Gastroesophageal sphincter (tissue), 4 donors: ENCODE data around the gene EIPR1. TPM values are rescaled to one million over a fixed set of nuclear protein-coding genes. Genes with fewer than 3 reads are reported as not detected.

Experiments used
- ATAC-seq: fragments of 150-250 bp; one replicate; pipeline ENCODE4 v1.9.1; 2016; ENCODE audit warnings: mild to moderate bottlenecking, moderate library complexity
- H3K27ac ChIP-seq, 4 donors: fragments of 200-600 bp; sonication (generic) in 3 of 4; 1 replicate in 3 of 4; 2 replicates in 1 of 4; pipeline ENCODE4 v1.5.1; 2016 to 2019
- H3K27me3 ChIP-seq: fragments of 200-600 bp; sonication (generic); one replicate; pipeline ENCODE4 v1.5.1; 2019
- H3K36me3 ChIP-seq, 2 donors: fragments of 200-600 bp; sonication (generic); one replicate each; pipeline ENCODE4 v1.5.1; 2019; ENCODE audit warnings: control low read depth in 1 of 2
- H3K4me1 ChIP-seq, 3 donors: fragments of 200-600 bp; sonication (generic); 1 replicate in 2 of 3; 2 replicates in 1 of 3; pipeline ENCODE4 v1.5.1; 2016 to 2019; ENCODE audit warnings: control low read depth in 2 of 3
- H3K4me3 ChIP-seq, 2 donors: fragments of 200-600 bp; sonication (generic); one replicate each; pipeline ENCODE4 v1.5.1; 2019; ENCODE audit warnings: mild to moderate bottlenecking in 1 of 2, moderate library complexity in 1 of 2
- H3K9me3 ChIP-seq, 3 donors: fragments of 200-600 bp; sonication (generic); one replicate each; pipeline ENCODE4 v1.5.1; 2017 to 2019; ENCODE audit warnings: control low read depth in 2 of 3
- EP300 ChIP-seq: sonication (generic); formaldehyde crosslinking; IDR thresholded peaks from one replicate; pipeline ENCODE4 v1.6.1; 2017; ENCODE audit warnings: antibody characterized with exemption, mild to moderate bottlenecking
- POLR2A ChIP-seq, 2 donors: fragments of 450-650 bp; IDR thresholded peaks; one replicate each; pipeline ENCODE4 v1.6.1; 2017; ENCODE audit warnings: antibody characterized with exemption in 2 of 2, mild to moderate bottlenecking in 2 of 2, moderate library complexity in 1 of 2
- POLR2AphosphoS5 ChIP-seq: sonication (generic); formaldehyde crosslinking; IDR thresholded peaks from one replicate; pipeline ENCODE4 v1.6.1; 2017; ENCODE audit warnings: antibody characterized with exemption
- WGBS, 2 donors: methylation state at CpG; one replicate each; pipeline ENCODE4 v1.1.5; 2018; ENCODE audit warnings: low coverage in 1 of 2; 5-methylcytosine and 5-hydroxymethylcytosine counted together
- total RNA-seq, 4 donors: library from RNA; depleted of rRNA; stranded (reverse); fragments of >200 nt; gene quantifications; one replicate each; pipeline ENCODE4 v1.1.0, GENCODE V29; 2016
- TF ChIP-seq, protein P1 (sequence below), 4 experiments: fragments of 200-600 bp in 2 of 4; fragments of 450-650 bp in 2 of 4; sonication (generic) in 1 of 4; IDR thresholded peaks; one replicate each; pipeline ENCODE4 v1.5.1; 2017 to 2019; ENCODE audit warnings: antibody characterized with exemption in 4 of 4, mild to moderate bottlenecking in 2 of 4, moderate library complexity in 2 of 4

Gene EIPR1
- total RNA-seq, 4 donors from 2014 or later, result 11.3 to 26.8 (median 22.2) TPM

DNA sequence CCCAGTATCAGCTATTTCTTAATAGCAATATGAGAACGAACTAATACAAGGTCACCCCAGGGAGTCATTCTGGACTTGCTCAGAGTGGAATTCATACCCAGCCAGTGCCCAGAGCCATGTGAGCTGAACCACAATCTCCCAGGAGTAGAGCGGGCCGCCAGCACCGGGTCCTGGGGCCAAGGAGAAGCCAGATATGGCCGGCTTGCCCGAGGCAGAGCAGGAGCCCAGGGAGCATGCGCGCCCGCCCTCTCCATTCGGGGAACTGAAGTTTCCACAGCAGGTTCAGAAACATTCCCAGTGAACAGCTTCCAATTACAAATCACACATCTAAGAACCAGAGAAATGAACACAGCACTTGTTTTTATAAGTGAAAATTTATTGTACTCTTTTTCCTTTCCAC, 37.5 kb downstream of the EIPR1 start:
- 100% methylated on average over 6 of the region's 10 CpGs; no CpG with 5 or more reads in 1 of the 2 donors for WGBS, 2 donors
- Histone ChIP-seq H3K27me3 (no peaks in the 10 kb centered on the region), H3K9me3 (no peaks in the 10 kb centered on the region), H3K27ac (no peak overlapping the region), H3K36me3 (peaks cover 0 to 27% of the 10 kb centered on the region in 2 donors), H3K4me3 (no peak overlapping the region), H3K4me1 (peaks cover 0 to 2% (median 0%) of the 10 kb centered on the region in 3 donors)
- TF ChIP-seq POLR2AphosphoS5, result no peak
- TF ChIP-seq EP300, result no peak
- TF ChIP-seq POLR2A (IDR thresholded peaks at IDR 0.05), result no peak
- TF ChIP-seq, protein P1, sequence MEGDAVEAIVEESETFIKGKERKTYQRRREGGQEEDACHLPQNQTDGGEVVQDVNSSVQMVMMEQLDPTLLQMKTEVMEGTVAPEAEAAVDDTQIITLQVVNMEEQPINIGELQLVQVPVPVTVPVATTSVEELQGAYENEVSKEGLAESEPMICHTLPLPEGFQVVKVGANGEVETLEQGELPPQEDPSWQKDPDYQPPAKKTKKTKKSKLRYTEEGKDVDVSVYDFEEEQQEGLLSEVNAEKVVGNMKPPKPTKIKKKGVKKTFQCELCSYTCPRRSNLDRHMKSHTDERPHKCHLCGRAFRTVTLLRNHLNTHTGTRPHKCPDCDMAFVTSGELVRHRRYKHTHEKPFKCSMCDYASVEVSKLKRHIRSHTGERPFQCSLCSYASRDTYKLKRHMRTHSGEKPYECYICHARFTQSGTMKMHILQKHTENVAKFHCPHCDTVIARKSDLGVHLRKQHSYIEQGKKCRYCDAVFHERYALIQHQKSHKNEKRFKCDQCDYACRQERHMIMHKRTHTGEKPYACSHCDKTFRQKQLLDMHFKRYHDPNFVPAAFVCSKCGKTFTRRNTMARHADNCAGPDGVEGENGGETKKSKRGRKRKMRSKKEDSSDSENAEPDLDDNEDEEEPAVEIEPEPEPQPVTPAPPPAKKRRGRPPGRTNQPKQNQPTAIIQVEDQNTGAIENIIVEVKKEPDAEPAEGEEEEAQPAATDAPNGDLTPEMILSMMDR (IDR thresholded peaks at IDR 0.05), result no peak
- ATAC-seq, result no peak

DNA sequence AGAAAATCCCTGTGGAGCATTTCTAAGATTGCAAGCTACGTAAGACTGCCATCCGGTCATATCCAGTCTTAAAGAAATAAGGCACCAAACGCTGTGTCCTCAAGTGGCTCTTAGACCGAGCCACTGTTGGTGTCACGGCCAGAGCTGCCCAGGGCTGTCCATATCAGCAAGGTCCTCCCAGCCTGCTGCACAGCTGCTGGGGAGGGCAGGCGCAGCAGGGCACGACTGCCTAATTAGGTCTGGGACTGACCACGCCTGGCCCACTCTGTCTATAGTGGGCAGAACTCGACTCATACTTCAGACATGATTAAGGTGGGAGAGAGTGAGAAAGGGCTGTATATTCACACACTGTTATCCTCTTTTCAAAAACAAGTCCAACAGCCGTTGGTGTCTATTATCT, 39.3 kb downstream of the EIPR1 start:
- no peaks in the 10 kb centered on the region for H3K27me3 ChIP-seq
- no peak for ATAC-seq
- H3K4me3 ChIP-seq, result no peak overlapping the region
- peaks cover 0 to 35% of the 10 kb centered on the region in 2 donors for H3K36me3 ChIP-seq
- peaks cover 0 to 7% (median 0%) of the 10 kb centered on the region in 3 donors for H3K4me1 ChIP-seq
- no peaks in the 10 kb centered on the region for H3K9me3 ChIP-seq
- 92 to 93% methylated on average over 5 to 9 of the region's 10 CpGs for whole genome bisulfite sequencing, 2 donors
- TF ChIP-seq EP300, result no peak
- TF ChIP-seq, protein P1 (IDR thresholded peaks at IDR 0.05), result no peak
- no peak overlapping the region for H3K27ac ChIP-seq

DNA sequence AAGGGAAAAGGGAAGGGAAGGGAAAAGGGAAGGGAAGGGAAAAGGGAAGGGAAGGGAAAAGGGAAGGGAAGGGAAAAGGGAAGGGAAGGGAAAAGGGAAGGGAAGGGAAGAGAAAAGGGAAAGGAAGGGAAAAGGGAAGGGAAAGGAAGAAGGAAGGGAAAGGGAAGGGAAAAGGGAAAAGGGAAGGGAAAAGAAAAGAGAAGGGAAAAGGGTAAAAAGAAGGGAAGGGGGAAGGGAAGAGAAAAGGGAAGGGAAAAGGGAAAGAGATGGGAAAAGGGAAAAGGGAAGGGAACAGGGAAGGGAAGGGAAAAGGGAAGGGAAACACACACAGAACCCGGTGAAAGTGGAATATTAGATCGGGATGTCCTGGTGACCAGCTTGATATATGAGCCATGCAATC, 40.8 kb downstream of the EIPR1 start:
- 67 to 96% methylated on average over 1 to 2 of the region's 2 CpGs for WGBS, 2 donors

DNA sequence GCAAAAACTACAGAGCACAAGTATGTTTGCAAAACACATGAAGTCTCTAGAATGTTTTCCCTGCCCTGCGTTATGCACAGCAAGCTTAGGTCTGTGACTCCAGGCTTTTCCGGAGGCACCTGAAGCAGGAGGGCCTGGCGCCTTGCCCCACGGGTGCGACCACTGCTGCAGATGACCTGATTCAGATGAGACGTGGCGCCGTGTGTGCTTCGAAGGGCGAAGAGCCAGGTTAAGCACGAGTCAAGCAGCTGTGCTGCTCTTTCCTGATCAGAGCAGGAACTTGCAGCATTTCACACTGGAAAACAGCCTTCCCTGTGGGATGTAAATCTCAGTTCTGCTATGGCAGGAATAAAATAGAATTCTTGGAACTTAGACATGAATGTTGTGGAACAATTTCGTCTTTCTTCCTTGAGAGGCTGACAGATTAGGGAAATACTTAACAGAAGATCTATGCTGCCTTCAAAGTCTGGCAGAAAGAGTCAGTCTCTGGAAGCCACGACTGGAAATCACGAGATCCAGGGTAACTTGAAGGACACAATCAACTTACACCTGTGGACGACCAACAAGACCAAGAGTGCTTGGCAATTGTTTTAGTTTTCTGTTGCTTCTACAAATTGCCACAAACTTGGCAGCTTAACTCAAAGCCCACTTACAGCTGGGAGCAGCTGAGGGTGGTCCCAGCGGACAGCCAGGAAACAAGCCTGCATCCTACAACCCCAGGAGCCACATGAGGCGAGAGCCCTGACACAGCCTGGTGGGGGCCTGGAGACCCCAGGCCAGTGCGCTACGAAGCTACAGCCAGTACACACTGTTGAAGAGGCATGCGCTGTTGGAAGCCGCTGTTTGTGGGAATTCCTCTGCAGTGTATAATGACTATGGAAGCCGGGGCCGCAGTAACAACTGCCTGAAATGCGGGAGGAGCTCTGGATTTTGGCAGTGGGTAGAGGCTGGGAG, 42.9 kb downstream of the EIPR1 start:
- H3K36me3 ChIP-seq, result peaks cover 0 to 48% of the 10 kb centered on the region in 2 donors
- no peak for TF ChIP-seq POLR2A (IDR thresholded peaks at IDR 0.05)
- no peak for TF ChIP-seq POLR2AphosphoS5
- no peak for TF ChIP-seq EP300
- TF ChIP-seq, protein P1 (IDR thresholded peaks at IDR 0.05), result no peak
- H3K9me3 ChIP-seq, result no peaks in the 10 kb centered on the region
- H3K4me1 ChIP-seq, result peaks cover 0 to 7% (median 0%) of the 10 kb centered on the region in 3 donors
- no peak overlapping the region for H3K4me3 ChIP-seq
- H3K27me3 ChIP-seq, result no peaks in the 10 kb centered on the region
- 47 to 57% methylated on average over 6 to 12 of the region's 24 CpGs for WGBS, 2 donors
- ATAC-seq, result no peak
- H3K27ac ChIP-seq, result no peak overlapping the region

More for the DNA sequence above, 40.8 kb downstream of the EIPR1 start:
- Histone ChIP-seq H3K9me3 (no peaks in the 10 kb centered on the region), H3K4me3 (no peak overlapping the region), H3K27me3 (no peaks in the 10 kb centered on the region), H3K27ac (no peak overlapping the region), H3K4me1 (peaks cover 0 to 7% (median 0%) of the 10 kb centered on the region in 3 donors), H3K36me3 (peaks cover 0 to 42% of the 10 kb centered on the region in 2 donors)
- ATAC-seq, result no peak
- TF ChIP-seq POLR2AphosphoS5, result no peak
- TF ChIP-seq EP300, result no peak
- TF ChIP-seq POLR2A (IDR thresholded peaks at IDR 0.05), result no peak
- TF ChIP-seq, protein P1 (IDR thresholded peaks at IDR 0.05), result no peak
